Vagina (tissue), 1 donor: ENCODE measurements around the gene CST9. TPM values are rescaled to one million over a fixed set of nuclear protein-coding genes. Genes with fewer than 3 reads are reported as not detected.

Source experiments
- total RNA-seq: library from RNA; depleted of rRNA; stranded (reverse); fragments of >200 nt; gene quantifications from one replicate; pipeline ENCODE4 v1.2.3, GENCODE V29; 2016

CST9 gene
- total RNA-seq, 1 donor from 2014 or later = not detected

Other genes with a start within 250 kb of the CST9 start
- gene GZF1, start 243.7 kb downstream of the CST9 start, total RNA-seq = 20.9 TPM
- gene NAPB, start 184.4 kb downstream of the CST9 start, total RNA-seq = 28.5 TPM
- not detected for gene CSTL1, start 166.2 kb downstream of the CST9 start, total RNA-seq
- gene CST11, start 153.0 kb downstream of the CST9 start, total RNA-seq = not detected
- gene CST8, start 114.8 kb downstream of the CST9 start, total RNA-seq = not detected
- gene CST9L, start 37.4 kb downstream of the CST9 start, total RNA-seq = not detected
- gene CST3, start 32.0 kb upstream of the CST9 start, total RNA-seq = 1,106 TPM
- not detected for gene CST4, start 83.1 kb upstream of the CST9 start, total RNA-seq
- not detected for gene CST1, start 145.0 kb upstream of the CST9 start, total RNA-seq
- not detected for gene CST2, start 220.8 kb upstream of the CST9 start, total RNA-seq